ENCODE measurements around the gene ANKRD28. TPM values are rescaled to one million over a fixed set of nuclear protein-coding genes. Genes with fewer than 3 reads are reported as not detected.
"Not testable (repeated sequence)": the region's sequence is repeated elsewhere in the genome, so short reads cannot be mapped to it uniquely, and the experiment has no call there.

ANKRD28 gene
- total RNA-seq, 1 experiment from 2014 or later, result 47.5 TPM

DNA sequence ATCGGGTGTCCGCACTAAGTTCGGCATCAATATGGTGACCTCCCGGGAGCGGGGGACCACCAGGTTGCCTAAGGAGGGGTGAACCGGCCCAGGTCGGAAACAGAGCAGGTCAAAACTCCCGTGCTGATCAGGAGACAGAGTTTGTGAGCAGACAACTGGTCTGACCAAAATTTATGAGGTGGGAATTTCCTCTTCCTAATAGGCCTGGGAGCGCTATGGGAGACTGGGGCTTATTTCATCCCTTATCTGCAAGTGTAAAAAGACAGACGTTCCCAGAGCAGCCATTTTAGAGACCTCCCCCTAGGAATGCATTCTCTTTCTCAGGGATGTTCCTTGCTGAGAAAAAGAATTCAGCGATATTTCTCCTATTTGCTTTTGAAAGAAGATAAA is 59.2 kb downstream of the ANKRD28 start:
- H3K79me2 ChIP-seq (ENCODE audit: insufficient read depth, low read length); H3K36me3 ChIP-seq (ENCODE audit: control insufficient read depth in 1 of 2, insufficient read depth in 2 of 2, low read length in 2 of 2); DNase-seq (ENCODE audit: low read depth, low spot score); H3K4me1 ChIP-seq (ENCODE audit: control insufficient read depth in 1 of 2, insufficient read depth in 2 of 2, low read length in 2 of 2); H4K20me1 ChIP-seq (ENCODE audit: insufficient read depth); ATAC-seq; H3K9ac ChIP-seq (ENCODE audit: low read length); H2AFZ ChIP-seq (ENCODE audit: low read depth, low read length, poor library complexity, severe bottlenecking); RAD21 ChIA-PET (ENCODE audit: low non-redundant PET in 1 of 2, low total read pairs in 2 of 2, uncharacterized antibody in 2 of 2, unreplicated experiment in 2 of 2); intact Hi-C loops (cut with micrococcal nuclease); H3K9me3 ChIP-seq (ENCODE audit: control insufficient read depth in 1 of 2, insufficient read depth in 1 of 2, low read depth in 1 of 2, low read length in 2 of 2); H3K9me2 ChIP-seq (ENCODE audit: insufficient read depth); H3K27me3 ChIP-seq (ENCODE audit: insufficient read depth, low read length); H3K4me2 ChIP-seq (ENCODE audit: low read length); H3K27ac ChIP-seq (ENCODE audit: low read depth, low read length); BruUV-seq (replicated peaks); CTCF ChIA-PET; H3K4me3 ChIP-seq (replicated peaks in 1 of 2; ENCODE audit: low read depth in 1 of 2, low read length in 2 of 2); POLR2A ChIA-PET: not testable (repeated sequence)
- TF ChIP-seq CBX3 (IDR thresholded peaks at IDR 0.05; ENCODE audit: low read depth), result peak; percentile 58; the same call in 1 of the 2 replicates

DNA sequence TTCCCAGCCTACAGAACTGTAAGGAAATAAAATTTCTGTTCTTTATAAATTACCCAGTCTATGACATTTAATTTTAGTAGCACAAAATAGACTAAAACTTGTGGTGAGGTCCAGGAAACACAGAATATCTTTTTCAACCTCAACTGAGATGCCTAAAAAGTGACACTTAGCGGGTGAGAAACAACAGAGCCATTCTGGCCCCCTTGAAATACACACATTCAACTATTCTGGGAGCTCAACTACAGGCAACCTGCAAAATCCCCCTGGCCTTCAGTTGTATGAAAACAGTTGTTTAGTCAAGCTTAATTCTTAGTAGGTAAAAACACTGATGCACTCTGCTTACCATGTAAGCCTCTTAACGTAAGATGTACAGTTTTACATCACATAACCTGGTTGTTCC is 66.8 kb downstream of the ANKRD28 start:
- H3K4me3 ChIP-seq (replicated peaks in 1 of 2; ENCODE audit: low read depth in 1 of 2, low read length in 2 of 2), result no peak overlapping the region
- H3K27ac ChIP-seq (ENCODE audit: low read depth, low read length), result no peak overlapping the region
- peaks cover 0 to 5% of the 10 kb centered on the region in 2 experiments; a peak in 1 of 4 replicates for H3K4me1 ChIP-seq (ENCODE audit: control insufficient read depth in 1 of 2, insufficient read depth in 2 of 2, low read length in 2 of 2)
- no peak for DNase-seq (ENCODE audit: low read depth, low spot score)
- H3K79me2 ChIP-seq (ENCODE audit: insufficient read depth, low read length), result no peaks in the 10 kb centered on the region
- no peaks in the 10 kb centered on the region for H3K9me2 ChIP-seq (ENCODE audit: insufficient read depth)
- H3K9ac ChIP-seq (ENCODE audit: low read length), result no peak overlapping the region
- ChIA-PET CTCF (no interaction called here), RAD21 (ENCODE audit: low non-redundant PET in 1 of 2, low total read pairs in 2 of 2, uncharacterized antibody in 2 of 2, unreplicated experiment in 2 of 2) (no interaction called here), POLR2A (no interaction called here)
- H3K4me2 ChIP-seq (ENCODE audit: low read length), result no peak overlapping the region
- H4K20me1 ChIP-seq (ENCODE audit: insufficient read depth), result no peaks in the 10 kb centered on the region
- no peaks in the 10 kb centered on the region for H3K27me3 ChIP-seq (ENCODE audit: insufficient read depth, low read length)
- TF ChIP-seq ZNF274 (IDR thresholded peaks at IDR 0.05; ENCODE audit: low read depth, low read length) (no peak), EZH2phosphoT487 (IDR thresholded peaks at IDR 0.05; ENCODE audit: borderline replicate concordance) (no peak), CBX3 (IDR thresholded peaks at IDR 0.05; ENCODE audit: low read depth) (no peak), SP1 (IDR thresholded peaks at IDR 0.05; ENCODE audit: low read depth) (no peak), EGR1 (IDR thresholded peaks at IDR 0.05; ENCODE audit: low read depth) (no peak), ELF1 (IDR thresholded peaks at IDR 0.05; ENCODE audit: borderline replicate concordance, low read depth) (no peak), POLR2A (IDR thresholded peaks at IDR 0.05; ENCODE audit: borderline replicate concordance, extremely low read depth, insufficient read depth, insufficient read length) (no peak)
- TF ChIP-seq, protein P1, sequence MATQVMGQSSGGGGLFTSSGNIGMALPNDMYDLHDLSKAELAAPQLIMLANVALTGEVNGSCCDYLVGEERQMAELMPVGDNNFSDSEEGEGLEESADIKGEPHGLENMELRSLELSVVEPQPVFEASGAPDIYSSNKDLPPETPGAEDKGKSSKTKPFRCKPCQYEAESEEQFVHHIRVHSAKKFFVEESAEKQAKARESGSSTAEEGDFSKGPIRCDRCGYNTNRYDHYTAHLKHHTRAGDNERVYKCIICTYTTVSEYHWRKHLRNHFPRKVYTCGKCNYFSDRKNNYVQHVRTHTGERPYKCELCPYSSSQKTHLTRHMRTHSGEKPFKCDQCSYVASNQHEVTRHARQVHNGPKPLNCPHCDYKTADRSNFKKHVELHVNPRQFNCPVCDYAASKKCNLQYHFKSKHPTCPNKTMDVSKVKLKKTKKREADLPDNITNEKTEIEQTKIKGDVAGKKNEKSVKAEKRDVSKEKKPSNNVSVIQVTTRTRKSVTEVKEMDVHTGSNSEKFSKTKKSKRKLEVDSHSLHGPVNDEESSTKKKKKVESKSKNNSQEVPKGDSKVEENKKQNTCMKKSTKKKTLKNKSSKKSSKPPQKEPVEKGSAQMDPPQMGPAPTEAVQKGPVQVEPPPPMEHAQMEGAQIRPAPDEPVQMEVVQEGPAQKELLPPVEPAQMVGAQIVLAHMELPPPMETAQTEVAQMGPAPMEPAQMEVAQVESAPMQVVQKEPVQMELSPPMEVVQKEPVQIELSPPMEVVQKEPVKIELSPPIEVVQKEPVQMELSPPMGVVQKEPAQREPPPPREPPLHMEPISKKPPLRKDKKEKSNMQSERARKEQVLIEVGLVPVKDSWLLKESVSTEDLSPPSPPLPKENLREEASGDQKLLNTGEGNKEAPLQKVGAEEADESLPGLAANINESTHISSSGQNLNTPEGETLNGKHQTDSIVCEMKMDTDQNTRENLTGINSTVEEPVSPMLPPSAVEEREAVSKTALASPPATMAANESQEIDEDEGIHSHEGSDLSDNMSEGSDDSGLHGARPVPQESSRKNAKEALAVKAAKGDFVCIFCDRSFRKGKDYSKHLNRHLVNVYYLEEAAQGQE (IDR thresholded peaks at IDR 0.05; ENCODE audit: low read depth), result no peak
- ATAC-seq, result no peak
- H2AFZ ChIP-seq (ENCODE audit: low read depth, low read length, poor library complexity, severe bottlenecking), result no peak overlapping the region
- intact Hi-C loops (cut with micrococcal nuclease), result no loop called here
- no peaks in the 10 kb centered on the region for H3K36me3 ChIP-seq (ENCODE audit: control insufficient read depth in 1 of 2, insufficient read depth in 2 of 2, low read length in 2 of 2)
- no TSS peak for BruUV-seq (replicated peaks)
- no peaks in the 10 kb centered on the region for H3K9me3 ChIP-seq (ENCODE audit: control insufficient read depth in 1 of 2, insufficient read depth in 1 of 2, low read depth in 1 of 2, low read length in 2 of 2)
